NCI-H1436 treated with DMSO at 0.1 percent for 48 hours (cell line): ENCODE data around the gene GABRD.
"Not testable (repeated sequence)": the region's sequence is repeated elsewhere in the genome, so short reads cannot be mapped to it uniquely, and the experiment has no call there.

Experiments
- DNase-seq: peaks from one replicate; lab custom pipeline; 2025; lab: John Stamatoyannopoulos, UW

GABRD gene, protein sequence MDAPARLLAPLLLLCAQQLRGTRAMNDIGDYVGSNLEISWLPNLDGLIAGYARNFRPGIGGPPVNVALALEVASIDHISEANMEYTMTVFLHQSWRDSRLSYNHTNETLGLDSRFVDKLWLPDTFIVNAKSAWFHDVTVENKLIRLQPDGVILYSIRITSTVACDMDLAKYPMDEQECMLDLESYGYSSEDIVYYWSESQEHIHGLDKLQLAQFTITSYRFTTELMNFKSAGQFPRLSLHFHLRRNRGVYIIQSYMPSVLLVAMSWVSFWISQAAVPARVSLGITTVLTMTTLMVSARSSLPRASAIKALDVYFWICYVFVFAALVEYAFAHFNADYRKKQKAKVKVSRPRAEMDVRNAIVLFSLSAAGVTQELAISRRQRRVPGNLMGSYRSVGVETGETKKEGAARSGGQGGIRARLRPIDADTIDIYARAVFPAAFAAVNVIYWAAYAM

DNA sequence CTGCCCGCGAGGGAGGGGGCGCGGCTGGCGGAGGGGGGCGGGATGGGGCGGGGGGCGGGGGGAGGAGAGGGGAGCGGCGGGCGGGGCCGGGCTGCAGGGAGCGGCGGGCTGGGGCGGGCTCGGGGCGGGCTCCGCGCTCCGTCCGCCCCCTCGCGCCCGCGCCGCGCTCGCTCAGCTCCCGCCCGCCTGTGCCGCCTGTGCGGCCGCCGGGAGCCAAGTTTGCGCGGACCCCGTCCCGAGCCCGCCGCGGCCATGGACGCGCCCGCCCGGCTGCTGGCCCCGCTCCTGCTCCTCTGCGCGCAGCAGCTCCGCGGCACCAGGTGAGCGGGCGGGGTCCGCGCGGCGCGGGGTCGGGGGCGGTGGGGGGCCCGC lies at the start of gene GABRD:
TSS of gene GABRD (plus strand) at position 174 of the 372 bp plus-strand sequence. CDS start at position 253, 79 bp downstream.
- no peak for DNase-seq

DNA sequence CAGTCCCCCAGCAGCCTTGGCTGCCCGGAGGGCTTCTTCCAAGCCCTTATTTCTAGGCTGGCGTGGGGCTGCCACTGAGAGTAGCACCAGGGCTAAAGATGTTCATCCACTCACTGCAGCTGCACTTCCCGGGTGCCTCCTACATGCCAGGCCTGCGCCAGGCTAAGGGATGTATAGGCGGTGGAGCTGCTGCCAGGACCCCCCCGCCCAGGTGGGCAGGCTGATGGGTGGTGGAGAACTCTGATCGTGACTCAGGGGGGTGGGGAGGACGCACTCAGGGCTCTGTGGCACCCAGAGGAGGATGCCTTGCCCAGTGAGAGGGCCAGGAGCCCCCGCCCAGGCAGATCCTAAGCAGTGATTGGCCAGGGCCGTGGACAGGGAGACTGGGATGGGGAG lies 49.6 kb upstream of the GABRD start:
- no peak for DNase-seq

GRCh38 chr1:1969953-1970716 lies 49.0 kb upstream of the GABRD start:
- no peak for DNase-seq

GRCh38 chr1:1971017-1971416 lies 48.1 kb upstream of the GABRD start:
- no peak for DNase-seq

- DNase-seq: no peak
Observed at GRCh38 chr1:1971688-1972087, 47.5 kb upstream of the GABRD start.

DNA sequence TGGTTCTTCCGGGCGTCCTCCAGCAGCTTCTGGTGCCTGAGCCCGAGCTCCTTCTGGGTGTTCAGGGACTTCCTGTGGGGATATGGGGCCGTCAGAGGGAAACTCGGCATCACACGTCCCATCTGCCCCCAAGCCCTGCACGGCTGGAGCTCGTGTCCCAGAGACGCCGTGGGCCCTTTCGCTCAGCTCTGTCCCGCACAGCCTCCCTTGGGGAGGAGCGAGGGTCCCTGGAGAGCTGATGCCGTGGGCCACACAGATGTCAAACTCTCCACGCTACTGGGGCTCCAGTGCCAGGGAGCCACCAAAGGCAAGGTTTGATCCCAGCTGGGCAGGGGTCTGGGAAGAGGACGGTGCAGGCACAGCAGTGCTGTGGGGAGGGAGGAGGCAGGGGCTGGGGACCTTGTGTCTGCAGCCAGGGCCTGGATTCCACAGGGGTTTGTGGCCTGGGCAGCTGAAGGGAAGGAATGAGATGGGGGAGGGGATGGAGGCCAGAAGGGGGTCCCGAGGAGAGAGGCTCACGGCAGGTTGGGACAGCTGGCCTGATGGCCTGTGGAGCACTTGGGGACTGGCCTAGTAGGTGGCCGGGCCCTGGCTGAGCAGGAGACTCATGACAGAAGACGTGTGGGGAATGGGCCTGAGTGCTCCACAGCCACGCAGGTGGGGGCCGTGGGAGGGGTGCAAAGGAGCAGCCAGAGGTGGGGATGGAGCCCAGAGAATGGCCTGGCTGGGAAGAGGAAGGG lies 46.0 kb upstream of the GABRD start:
- no peak for DNase-seq

DNA sequence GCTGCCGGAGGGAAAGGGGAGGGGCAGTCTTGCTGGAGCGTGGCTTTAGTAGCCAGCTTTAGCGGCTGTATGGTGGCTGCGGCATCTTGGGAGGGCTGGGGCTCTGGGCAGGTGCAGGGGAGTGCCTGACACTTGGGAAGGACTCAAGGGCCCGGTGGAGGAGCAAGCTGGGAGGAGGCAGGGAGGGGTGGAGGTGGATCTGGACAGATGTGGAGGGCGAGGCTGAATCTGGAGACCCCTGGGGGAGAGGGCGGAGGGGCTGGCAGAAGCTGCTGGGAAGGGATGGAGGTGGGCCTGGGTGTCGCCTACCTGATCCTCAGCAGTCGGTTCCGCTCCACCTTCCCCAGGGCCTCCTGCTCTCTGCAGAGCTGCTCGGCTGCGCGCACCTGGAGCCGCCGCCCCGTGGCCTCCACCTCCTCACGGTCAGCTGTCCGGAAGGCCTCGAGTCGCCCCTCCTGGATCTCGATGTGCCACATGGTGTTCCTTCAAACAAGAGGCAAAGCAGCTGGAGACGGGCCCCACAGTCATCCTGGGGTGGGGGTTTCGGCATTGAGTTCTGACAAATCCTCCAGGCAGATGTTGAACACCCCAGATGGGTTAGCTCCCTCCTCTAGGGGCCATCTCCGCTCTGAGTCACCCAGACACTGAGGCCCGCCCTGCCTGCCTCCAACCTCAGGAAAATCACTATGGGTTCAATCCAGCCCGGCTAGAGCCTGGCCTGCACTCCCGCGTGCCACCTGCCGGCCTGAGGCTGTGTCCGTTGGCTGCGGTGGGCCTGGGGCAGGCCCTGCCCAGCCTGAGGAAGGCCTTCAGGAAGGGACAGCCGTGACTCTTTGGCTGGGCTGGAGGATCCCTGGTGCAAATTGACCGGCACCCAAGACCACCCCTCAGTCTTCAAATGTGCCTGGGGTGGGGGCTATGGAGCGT lies 45.2 kb upstream of the GABRD start:
- DNase-seq: no peak

DNA sequence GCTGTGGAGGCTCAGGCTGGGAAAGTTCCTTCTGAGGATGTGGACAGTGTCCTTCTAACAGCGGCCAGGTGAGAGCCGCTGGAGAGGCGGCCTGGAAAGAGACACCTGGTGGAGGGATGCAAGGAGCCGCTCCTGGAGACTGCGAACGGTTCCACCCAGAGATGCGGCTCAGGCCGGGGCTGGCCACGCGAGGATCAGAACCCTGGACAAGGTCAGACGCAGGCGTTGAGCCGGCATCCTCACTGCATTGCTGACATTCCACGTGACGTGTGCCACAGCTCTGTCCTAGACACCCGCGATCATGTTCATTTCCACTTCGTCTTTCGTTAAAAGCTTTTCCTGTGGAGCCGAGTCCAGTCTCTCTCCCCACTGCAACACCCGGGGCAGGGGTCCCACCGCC lies 44.3 kb upstream of the GABRD start:
- no peak for DNase-seq

GRCh38 chr1:1975535-1975934 lies 43.6 kb upstream of the GABRD start:
- DNase-seq: no peak

GRCh38 chr1:1976031-1976430 lies 43.1 kb upstream of the GABRD start:
- DNase-seq: no peak

DNA sequence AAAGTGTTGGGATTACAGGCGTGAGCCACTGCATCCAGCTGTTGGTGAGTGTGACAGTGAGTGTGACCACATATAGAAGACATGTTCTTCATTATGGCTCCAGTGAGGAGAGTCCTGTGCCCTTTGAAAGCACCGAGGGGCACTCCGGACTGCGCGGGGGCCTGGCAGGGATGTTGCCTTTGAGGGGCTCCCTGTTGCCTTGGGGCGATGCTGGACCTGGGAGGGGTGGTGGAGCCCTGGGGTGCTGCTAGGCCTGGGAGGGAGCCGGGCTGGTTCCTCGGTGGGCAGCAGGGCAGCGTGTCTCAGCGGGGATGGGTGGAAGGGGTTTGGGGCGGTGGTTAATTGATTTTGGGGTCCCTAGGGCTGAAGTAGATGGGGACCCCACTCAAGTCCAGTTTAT lies 41.0 kb upstream of the GABRD start:
- DNase-seq: no peak

DNA sequence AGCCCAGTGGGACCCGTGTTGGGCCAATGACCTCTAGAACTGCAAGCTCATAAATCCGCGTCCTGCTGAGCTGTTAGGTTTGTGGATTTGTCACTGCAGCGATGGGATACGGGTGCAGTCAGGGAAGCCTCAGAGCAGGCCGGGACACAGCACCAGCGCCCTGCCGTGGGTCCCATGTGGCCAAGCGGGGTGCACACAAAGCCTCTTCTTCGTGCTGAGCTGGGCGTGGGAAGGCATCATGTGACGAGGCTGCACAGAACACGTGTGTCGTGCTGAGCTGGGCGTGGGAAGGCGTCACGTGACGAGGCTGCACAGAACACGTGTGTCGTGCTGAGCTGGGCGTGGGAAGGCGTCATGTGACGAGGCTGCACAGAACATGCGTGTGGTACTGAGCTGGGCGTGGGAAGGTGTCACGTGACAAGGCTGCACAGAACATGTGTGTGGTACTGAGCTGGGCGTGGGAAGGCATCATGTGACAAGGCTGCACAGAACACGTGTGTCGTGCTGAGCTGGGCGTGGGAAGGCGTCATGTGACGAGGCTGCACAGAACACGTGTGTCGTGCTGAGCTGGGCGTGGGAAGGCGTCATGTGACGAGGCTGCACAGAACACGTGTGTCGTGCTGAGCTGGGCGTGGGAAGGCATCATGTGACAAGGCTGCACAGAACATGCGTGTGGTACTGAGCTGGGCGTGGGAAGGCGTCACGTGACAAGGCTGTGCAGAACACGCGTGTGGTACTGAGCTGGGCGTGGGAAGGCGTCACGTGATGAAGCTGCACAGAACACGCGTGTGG lies 40.3 kb upstream of the GABRD start:
- DNase-seq: not testable (repeated sequence)

DNA sequence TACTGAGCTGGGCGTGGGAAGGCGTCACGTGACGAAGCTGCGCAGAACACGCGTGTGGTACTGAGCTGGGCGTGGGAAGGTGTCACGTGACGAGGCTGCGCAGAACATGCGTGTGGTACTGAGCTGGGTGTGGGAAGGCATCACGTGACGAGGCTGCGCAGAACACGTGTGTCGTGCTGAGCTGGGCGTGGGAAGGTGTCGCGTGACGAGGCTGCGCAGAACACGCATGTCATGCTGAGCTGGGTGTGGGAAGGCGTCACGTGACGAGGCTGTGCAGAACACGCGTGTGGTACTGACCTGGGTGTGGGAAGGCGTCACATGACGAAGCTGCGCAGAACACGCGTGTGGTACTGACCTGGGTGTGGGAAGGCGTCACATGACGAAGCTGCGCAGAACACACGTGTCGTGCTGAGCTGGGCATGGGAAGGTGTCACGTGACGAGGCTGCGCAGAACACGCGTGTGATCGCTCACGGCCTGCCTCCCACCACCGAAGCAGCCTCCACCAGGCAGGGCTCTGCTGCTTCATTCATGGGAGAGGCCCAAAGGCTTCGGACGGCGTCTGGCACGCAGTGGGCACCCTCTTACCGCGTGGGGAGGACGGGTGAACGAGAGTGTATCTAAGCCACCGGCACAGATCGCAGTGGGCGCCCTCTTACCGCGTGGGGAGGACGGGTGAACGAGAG lies 39.5 kb upstream of the GABRD start:
- DNase-seq: no peak

- DNase-seq: no peak
Observed at GRCh38 chr1:1980467-1981141, 38.5 kb upstream of the GABRD start.

GRCh38 chr1:1981142-1981500 lies 38.0 kb upstream of the GABRD start:
- DNase-seq: no peak

DNA sequence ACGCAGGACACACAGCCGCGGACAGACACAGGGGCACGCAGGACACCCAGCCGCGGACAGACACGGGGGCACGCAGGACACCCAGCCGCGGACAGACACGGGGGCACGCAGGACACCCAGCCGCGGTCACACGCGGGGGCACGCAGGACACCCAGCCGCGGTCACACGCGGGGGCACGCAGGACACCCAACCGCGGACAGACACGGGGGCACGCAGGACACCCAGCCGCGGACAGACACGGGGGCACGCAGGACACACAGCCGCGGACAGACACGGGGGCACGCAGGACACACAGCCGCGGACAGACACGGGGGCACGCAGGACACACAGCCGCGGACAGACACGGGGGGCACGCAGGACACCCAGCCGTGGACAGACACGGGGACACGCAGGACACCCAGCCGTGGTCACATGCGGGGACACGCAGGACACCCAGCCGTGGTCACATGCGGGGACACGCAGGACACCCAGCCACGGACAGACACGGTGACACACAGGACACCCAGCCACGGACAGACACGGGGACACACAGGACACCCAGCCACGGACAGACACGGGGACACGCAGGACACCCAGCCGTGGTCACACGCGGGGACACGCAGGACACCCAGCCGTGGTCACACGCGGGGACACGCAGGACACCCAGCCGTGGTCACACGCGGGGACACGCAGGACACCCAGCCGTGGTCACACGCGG lies 37.4 kb upstream of the GABRD start:
- DNase-seq: not testable (repeated sequence)

DNA sequence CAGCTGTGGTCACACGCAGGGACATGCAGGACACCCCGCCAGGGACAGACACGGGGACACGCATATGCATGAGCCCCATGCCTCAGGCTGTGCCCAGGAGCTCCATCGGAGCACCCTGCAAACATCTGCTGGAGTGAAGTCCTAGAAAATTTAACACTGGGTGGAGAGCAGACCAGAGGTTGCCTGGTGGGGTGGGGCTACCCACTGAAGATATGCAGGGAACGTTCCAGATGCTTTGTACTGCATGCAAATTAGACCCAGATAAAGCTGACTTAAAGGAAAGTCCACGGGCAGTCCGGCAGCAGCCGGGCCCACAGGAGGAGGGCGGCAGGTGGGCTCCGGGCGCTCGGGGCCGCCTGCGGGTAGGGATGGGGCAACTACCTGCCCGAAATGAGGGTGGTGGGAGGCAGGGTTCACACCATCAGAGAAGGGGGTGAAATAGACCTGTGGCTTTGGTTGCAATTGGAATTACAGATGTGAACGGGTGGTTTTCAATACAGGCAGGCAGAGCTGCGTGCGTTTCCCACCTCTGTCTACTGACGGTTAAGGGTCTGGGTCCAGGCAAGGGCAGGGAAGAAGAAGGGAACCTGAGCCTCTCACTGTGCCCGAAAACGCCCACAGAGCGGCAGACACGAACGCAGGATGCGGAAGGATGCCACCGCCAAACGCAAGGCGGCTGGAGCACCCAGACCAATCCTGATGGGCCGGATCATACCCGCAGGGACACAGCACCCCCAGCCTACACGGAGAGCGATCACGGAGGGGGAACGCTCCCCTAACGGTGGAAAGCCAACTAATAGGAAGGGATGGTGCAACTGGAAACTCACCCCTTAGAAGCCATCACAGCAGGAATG lies 36.5 kb upstream of the GABRD start:
- DNase-seq: no peak

DNA sequence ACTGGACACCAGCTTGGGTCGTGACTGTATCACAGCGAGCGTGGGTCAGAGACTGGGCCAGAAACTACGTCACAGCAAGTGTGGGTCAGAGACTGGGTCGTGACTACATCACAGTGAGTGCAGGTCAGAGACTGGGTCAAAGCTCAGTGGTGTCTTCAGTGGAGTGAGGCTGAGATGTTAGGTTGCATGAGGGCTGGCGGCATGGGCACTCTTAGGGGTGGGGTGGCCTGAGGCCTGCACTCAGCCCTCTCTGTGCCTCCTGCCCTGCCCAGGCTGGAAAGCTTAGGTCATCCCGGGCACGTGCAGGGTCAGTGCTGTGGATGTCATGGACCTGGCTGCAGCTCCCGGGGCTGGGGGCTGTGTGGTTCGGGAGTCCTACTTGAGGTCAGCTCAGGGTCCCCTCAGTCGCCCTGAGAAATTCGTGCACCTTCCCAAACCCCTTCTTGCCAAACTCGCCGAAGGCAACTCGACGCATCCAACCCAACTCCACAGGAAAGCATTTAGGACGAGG lies 34.5 kb upstream of the GABRD start:
- DNase-seq: no peak
